HCT116 (cell line): Measurements from ENCODE around the gene LHFPL6. TPM values are rescaled to one million over a fixed set of nuclear protein-coding genes. Genes with fewer than 3 reads are reported as not detected.

Source experiments
- ATAC-seq: fragments of 200-7000 bp; cut with Tn5 transposase; 2 replicates; pipeline ENCODE4 v1.9.1; 2020; ENCODE audit warnings: mild to moderate bottlenecking, moderate library complexity
- BruUV-seq: library from RNA; stranded (reverse); fragments of 400-500 nt; replicated peaks from 2 replicates; lab custom pipeline; 2021; lab: Mats Ljungman, UMichigan
- CTCF ChIA-PET: fragments of 300-600 bp; sonication (Branson Sonifier 250); formaldehyde crosslinking; loops from one replicate; lab custom pipeline; 2021; ENCODE audit warnings: antibody characterized with exemption; lab: Charles Lee
- POLR2A ChIA-PET: fragments of 300-600, 350-600 bp; sonication (Branson Sonifier 250); formaldehyde crosslinking; loops from one replicate; lab custom pipeline; 2021; ENCODE audit warnings: antibody characterized with exemption; lab: Charles Lee
- RAD21 ChIA-PET, 2 experiments: fragments of 300-600 bp; sonication (Branson Sonifier 250); formaldehyde crosslinking; loops; one replicate each; lab custom pipeline; 2023; ENCODE audit warnings: low total read pairs in 2 of 2; ENCODE audit not compliant: uncharacterized antibody in 2 of 2, unreplicated experiment in 2 of 2, low non-redundant PET in 1 of 2; lab: Charles Lee
- DNase-seq: peaks from one replicate; pipeline ENCODE4 v3.0.0-alpha.2; 2010; ENCODE audit warnings: low read depth, low spot score
- H2AFZ ChIP-seq: fragments of 200-600 bp; shearing (Covaris generic), sonication (generic); 2 replicates; pipeline ENCODE4 v1.6.1; 2017; ENCODE audit warnings: low read depth, mixed run types, mixed read lengths, antibody characterized with exemption, low read length; ENCODE audit not compliant: poor library complexity, severe bottlenecking
- H3K27ac ChIP-seq: 2 replicates; pipeline ENCODE4 v1.5.1; 2012; ENCODE audit warnings: low read depth, low read length
- H3K27me3 ChIP-seq: fragments of 200-600 bp; sonication (generic); 2 replicates; pipeline ENCODE4 v1.6.1; 2016; ENCODE audit warnings: mixed run types, low read length, mixed read lengths; ENCODE audit not compliant: insufficient read depth
- H3K36me3 ChIP-seq, 2 experiments: fragments of 200-500 bp in 1 of 2; fragments of 200-600 bp in 1 of 2; sonication (Bioruptor generic) in 1 of 2; sonication (generic) in 1 of 2; 2 replicates each; pipeline versions ENCODE4 v1.5.1 to v1.6.1; 2014 to 2016; ENCODE audit warnings: low read length in 2 of 2, inconsistent platforms in 1 of 2, mixed read lengths in 1 of 2, mixed run types in 1 of 2; ENCODE audit not compliant: insufficient read depth in 2 of 2, control insufficient read depth in 1 of 2
- H3K4me1 ChIP-seq, 2 experiments: fragments of 200-600 bp in 1 of 2; sonication (generic) in 1 of 2; 2 replicates each; pipeline versions ENCODE4 v1.5.1 to v1.6.1; 2012 to 2017; ENCODE audit warnings: low read length in 2 of 2, inconsistent platforms in 1 of 2, mild to moderate bottlenecking in 1 of 2, mixed read lengths in 1 of 2, mixed run types in 1 of 2, moderate library complexity in 1 of 2; ENCODE audit not compliant: insufficient read depth in 2 of 2, control insufficient read depth in 1 of 2
- H3K4me2 ChIP-seq: fragments of 200-600 bp; sonication (generic); 2 replicates; pipeline ENCODE4 v1.6.1; 2017; ENCODE audit warnings: mixed run types, low read length, mixed read lengths
- H3K4me3 ChIP-seq, 2 experiments: fragments of 200-600 bp in 1 of 2; sonication (generic) in 1 of 2; replicated peaks in 1 of 2; 2 replicates each; pipeline ENCODE4 v1.5.1; 2011 to 2016; ENCODE audit warnings: low read length in 2 of 2, control low read depth in 1 of 2, low read depth in 1 of 2, mild to moderate bottlenecking in 1 of 2, mixed read lengths in 1 of 2, mixed run types in 1 of 2
- H3K79me2 ChIP-seq: fragments of 200-600 bp; sonication (generic); 2 replicates; pipeline ENCODE4 v1.6.1; 2017; ENCODE audit warnings: mild to moderate bottlenecking, mixed run types, low read length, moderate library complexity, mixed read lengths; ENCODE audit not compliant: insufficient read depth
- H3K9ac ChIP-seq: fragments of 200-600 bp; sonication (generic); 2 replicates; pipeline ENCODE4 v1.6.1; 2016; ENCODE audit warnings: low read length, mixed read lengths
- H3K9me2 ChIP-seq: fragments of 200-600 bp; sonication (generic), shearing (Covaris generic); 2 replicates; pipeline ENCODE4 v1.6.1; 2017; ENCODE audit warnings: mixed run types, mild to moderate bottlenecking, moderate library complexity; ENCODE audit not compliant: insufficient read depth
- H3K9me3 ChIP-seq, 2 experiments: fragments of 200-500 bp in 1 of 2; fragments of 200-600 bp in 1 of 2; sonication (Bioruptor generic) in 1 of 2; sonication (generic) in 1 of 2; 2 replicates each; pipeline ENCODE4 v1.6.1; 2014 to 2017; ENCODE audit warnings: low read length in 2 of 2, mixed read lengths in 2 of 2, inconsistent platforms in 1 of 2, low read depth in 1 of 2, mild to moderate bottlenecking in 1 of 2, mixed run types in 1 of 2, moderate library complexity in 1 of 2; ENCODE audit not compliant: control insufficient read depth in 1 of 2, insufficient read depth in 1 of 2
- H4K20me1 ChIP-seq: fragments of 200-600 bp; sonication (generic), shearing (Covaris generic); 2 replicates; pipeline ENCODE4 v1.6.1; 2017; ENCODE audit warnings: mixed run types, mild to moderate bottlenecking, moderate library complexity; ENCODE audit not compliant: insufficient read depth
- EZH2 ChIP-seq: fragments of 200-600 bp; sonication (generic); IDR thresholded peaks from 2 replicates; pipeline ENCODE4 v1.6.1; 2017; ENCODE audit warnings: antibody characterized with exemption, mixed run types
- FOSL1 ChIP-seq: IDR thresholded peaks from 2 replicates; pipeline ENCODE4 v1.6.1; 2012; ENCODE audit warnings: low read depth
- JUND ChIP-seq: IDR thresholded peaks from 2 replicates; pipeline ENCODE4 v1.6.1; 2012
- POLR2AphosphoS5 ChIP-seq: IDR thresholded peaks from 2 replicates; pipeline ENCODE4 v1.6.1; 2011; ENCODE audit warnings: mild to moderate bottlenecking, low read depth, low read length, moderate library complexity
- YY1 ChIP-seq: IDR thresholded peaks from 2 replicates; pipeline ENCODE4 v1.6.1; 2011; ENCODE audit warnings: low read length, low read depth, moderate library complexity, mild to moderate bottlenecking; ENCODE audit not compliant: insufficient replicate concordance; ENCODE audit errors: extremely low read depth
- intact Hi-C: fragments of 100-400 bp; cut with micrococcal nuclease; formaldehyde crosslinking; loops from 2 replicates; pipeline ENCODE4 v1.10.0; 2022
- total RNA-seq: library from RNA; stranded (reverse); gene quantifications from one replicate; pipeline ENCODE4 v1.2.1, GENCODE V29; 2021; ENCODE audit not compliant: unreplicated experiment
- TF ChIP-seq, protein P1 (sequence below): IDR thresholded peaks from 2 replicates; pipeline ENCODE4 v1.6.1; 2011; ENCODE audit warnings: mild to moderate bottlenecking, low read length, moderate library complexity; ENCODE audit not compliant: insufficient replicate concordance; ENCODE audit errors: extremely low read depth

The LHFPL6 gene
- total RNA-seq, 1 experiment from 2014 or later = 0.22 TPM

DNA sequence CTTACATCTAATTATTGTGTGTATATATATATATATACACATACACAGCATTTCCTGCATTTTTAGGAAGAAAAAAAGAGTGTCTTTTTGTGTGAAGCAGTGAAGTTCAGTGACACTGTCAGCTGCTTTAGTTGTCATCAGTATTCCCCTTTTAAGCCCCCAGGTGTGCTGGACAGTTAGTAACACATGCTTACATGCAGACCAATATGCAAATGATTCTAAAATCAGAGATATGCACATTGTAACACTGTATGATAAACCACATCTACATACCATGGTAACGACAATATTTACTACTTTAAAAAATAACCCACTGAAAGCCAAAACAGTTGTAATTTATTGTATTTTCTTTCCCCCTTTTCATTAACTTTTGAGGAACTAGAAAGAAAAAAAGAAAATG, 16.8 kb downstream of the LHFPL6 start:
- H3K9me3 ChIP-seq = no peaks in the 10 kb centered on the region
- H3K9ac ChIP-seq = no peak overlapping the region
- H3K79me2 ChIP-seq = no peaks in the 10 kb centered on the region
- BruUV-seq = no TSS peak
- ChIA-PET POLR2A (no interaction called here), RAD21 (no interaction called here), CTCF (interaction anchor here (1.0 kb wide), 1 partner anchor 30 kb away, joined by 3 read pairs; no protein-coding TSS in a partner anchor)
- no peak overlapping the region for H2AFZ ChIP-seq
- H3K36me3 ChIP-seq = no peaks in the 10 kb centered on the region
- no peaks in the 10 kb centered on the region for H3K4me1 ChIP-seq
- no peak overlapping the region for H3K27ac ChIP-seq
- no peak overlapping the region for H3K4me3 ChIP-seq
- DNase-seq (no peak), ATAC-seq (no peak)
- no peaks in the 10 kb centered on the region for H3K27me3 ChIP-seq
- no peaks in the 10 kb centered on the region for H3K9me2 ChIP-seq
- intact Hi-C loops = no loop called here
- TF ChIP-seq YY1 = no peak
- H3K4me2 ChIP-seq = no peak overlapping the region
- H4K20me1 ChIP-seq = no peaks in the 10 kb centered on the region

DNA sequence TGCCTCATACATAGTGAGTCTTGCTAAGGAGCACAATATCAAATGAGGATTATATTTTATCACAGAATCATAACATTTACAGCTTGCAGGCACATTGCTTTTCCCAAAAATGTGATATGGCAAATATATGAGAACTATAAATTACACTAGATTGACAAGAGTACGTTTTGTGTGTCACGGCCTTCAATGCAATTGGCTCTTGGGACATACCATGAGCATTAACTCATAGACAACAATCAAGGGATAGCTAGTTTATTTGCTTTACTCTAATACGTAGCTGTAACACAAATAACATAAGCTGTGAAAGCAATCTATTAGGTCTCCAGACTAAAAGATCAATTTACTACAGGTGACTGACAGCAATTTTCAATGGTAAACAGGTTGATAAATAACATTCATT, 17.8 kb downstream of the LHFPL6 start:
- Histone ChIP-seq H3K9ac (no peak overlapping the region), H3K9me2 (no peaks in the 10 kb centered on the region), H3K36me3 (no peaks in the 10 kb centered on the region), H3K27me3 (no peaks in the 10 kb centered on the region), H3K27ac (no peak overlapping the region), H3K4me1 (no peaks in the 10 kb centered on the region), H3K4me3 (no peak overlapping the region), H3K79me2 (no peaks in the 10 kb centered on the region), H4K20me1 (no peaks in the 10 kb centered on the region), H3K9me3 (no peaks in the 10 kb centered on the region), H2AFZ (no peak overlapping the region), H3K4me2 (no peak overlapping the region)
- no peak for DNase-seq
- intact Hi-C loops = no loop called here
- no peak for TF ChIP-seq POLR2AphosphoS5
- no peak for TF ChIP-seq FOSL1
- no peak for TF ChIP-seq JUND
- TF ChIP-seq, protein P1, sequence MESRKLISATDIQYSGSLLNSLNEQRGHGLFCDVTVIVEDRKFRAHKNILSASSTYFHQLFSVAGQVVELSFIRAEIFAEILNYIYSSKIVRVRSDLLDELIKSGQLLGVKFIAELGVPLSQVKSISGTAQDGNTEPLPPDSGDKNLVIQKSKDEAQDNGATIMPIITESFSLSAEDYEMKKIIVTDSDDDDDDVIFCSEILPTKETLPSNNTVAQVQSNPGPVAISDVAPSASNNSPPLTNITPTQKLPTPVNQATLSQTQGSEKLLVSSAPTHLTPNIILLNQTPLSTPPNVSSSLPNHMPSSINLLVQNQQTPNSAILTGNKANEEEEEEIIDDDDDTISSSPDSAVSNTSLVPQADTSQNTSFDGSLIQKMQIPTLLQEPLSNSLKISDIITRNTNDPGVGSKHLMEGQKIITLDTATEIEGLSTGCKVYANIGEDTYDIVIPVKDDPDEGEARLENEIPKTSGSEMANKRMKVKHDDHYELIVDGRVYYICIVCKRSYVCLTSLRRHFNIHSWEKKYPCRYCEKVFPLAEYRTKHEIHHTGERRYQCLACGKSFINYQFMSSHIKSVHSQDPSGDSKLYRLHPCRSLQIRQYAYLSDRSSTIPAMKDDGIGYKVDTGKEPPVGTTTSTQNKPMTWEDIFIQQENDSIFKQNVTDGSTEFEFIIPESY = no peak
- no peak for TF ChIP-seq EZH2
- no TSS peak for BruUV-seq
- POLR2A ChIA-PET = no interaction called here
- RAD21 ChIA-PET = no interaction called here
- CTCF ChIA-PET = interaction anchor here (0.9 kb wide), 1 partner anchor 27 kb away, joined by 4 read pairs; no protein-coding TSS in a partner anchor
- no peak for ATAC-seq
